PFSK-1 (cell line): Measurements from ENCODE around the gene DGCR2.

Experiments used
- FOXP2 ChIP-seq: optimal IDR thresholded peaks from 2 replicates; pipeline ENCODE3; 2011; ENCODE audit warnings: borderline replicate concordance, control low read depth, inconsistent platforms; ENCODE audit not compliant: insufficient read depth; ENCODE audit errors: extremely low read length, extremely low read depth
- POLR2AphosphoS5 ChIP-seq: IDR thresholded peaks from 2 replicates; pipeline ENCODE4 v1.6.1; 2012; ENCODE audit warnings: low read depth, mild to moderate bottlenecking, control low read depth, low read length, moderate library complexity
- SIN3A ChIP-seq: IDR thresholded peaks from 2 replicates; pipeline ENCODE4 v1.6.1; 2012; ENCODE audit warnings: mild to moderate bottlenecking, low read length, moderate library complexity, borderline replicate concordance; ENCODE audit not compliant: insufficient read depth
- TAF1 ChIP-seq: IDR thresholded peaks from 2 replicates; pipeline ENCODE4 v1.6.1; 2012; ENCODE audit warnings: low read length, control low read depth, borderline replicate concordance; ENCODE audit not compliant: insufficient read depth
- TF ChIP-seq, protein P1 (sequence below), 2 experiments: IDR thresholded peaks; 2 replicates each; pipeline versions ENCODE4 v1.6.1 to v1.8.0; 2011 to 2012; ENCODE audit warnings: low read depth in 2 of 2, low read length in 2 of 2, control low read depth in 1 of 2, inconsistent platforms in 1 of 2, mild to moderate bottlenecking in 1 of 2, moderate library complexity in 1 of 2; ENCODE audit not compliant: insufficient read depth in 1 of 2

Gene DGCR2

DNA sequence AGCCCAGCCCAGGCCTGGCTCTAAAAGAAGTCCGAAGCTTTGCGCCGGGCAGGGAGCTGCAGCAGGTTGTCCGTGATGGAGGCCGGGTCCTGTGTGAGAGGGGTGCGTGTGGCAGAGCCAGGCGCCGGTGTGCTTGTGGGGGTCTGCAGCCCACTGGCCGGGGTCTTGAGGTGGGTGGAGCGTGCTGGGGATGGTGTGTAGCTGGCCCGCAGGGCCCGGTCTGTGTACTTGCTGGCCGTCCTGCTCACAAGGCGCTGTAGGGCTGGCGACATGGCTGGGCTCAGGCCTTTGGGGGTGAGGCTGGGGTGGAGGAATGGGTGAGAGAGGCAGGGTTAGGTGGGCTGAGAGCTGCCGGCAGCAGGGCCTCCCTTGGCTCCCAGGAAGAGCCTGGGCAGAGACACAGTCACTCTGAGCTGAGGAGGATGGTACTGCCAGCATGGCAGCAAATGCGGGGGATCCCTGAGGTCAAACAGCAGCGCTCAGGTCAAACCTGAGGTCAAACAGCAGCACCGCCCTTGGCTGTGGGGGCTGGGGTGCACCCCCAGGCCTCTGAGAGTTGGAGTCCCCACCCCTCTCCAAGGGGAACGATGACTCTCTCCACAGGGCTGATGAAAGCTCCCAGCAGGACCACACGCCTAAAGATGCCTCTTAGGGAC lies 12.1 kb upstream of the DGCR2 start:
- no peak for TF ChIP-seq SIN3A

DNA sequence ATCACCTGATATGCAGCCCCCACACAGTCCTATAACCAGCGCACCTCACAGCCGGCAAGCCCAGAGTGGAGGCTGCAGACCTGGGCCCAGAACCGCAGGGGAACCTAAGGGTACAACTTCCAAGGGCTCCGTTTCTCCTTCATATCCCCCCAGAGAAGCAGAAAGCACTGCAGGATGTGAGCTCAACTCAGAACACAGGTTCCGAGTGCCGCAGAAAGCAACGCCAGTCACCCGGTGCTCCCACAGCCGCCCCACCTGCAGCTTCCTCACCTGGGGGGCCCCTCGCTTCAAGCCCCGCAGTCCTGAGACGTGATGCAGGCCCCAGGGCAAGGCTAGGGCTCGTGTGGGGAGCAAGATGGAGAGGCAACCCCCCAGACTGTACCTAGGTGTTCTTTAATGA lies 11.3 kb upstream of the DGCR2 start:
- TF ChIP-seq SIN3A (no peak), FOXP2 (no peak), POLR2AphosphoS5 (no peak), TAF1 (no peak)
- TF ChIP-seq, protein P1, sequence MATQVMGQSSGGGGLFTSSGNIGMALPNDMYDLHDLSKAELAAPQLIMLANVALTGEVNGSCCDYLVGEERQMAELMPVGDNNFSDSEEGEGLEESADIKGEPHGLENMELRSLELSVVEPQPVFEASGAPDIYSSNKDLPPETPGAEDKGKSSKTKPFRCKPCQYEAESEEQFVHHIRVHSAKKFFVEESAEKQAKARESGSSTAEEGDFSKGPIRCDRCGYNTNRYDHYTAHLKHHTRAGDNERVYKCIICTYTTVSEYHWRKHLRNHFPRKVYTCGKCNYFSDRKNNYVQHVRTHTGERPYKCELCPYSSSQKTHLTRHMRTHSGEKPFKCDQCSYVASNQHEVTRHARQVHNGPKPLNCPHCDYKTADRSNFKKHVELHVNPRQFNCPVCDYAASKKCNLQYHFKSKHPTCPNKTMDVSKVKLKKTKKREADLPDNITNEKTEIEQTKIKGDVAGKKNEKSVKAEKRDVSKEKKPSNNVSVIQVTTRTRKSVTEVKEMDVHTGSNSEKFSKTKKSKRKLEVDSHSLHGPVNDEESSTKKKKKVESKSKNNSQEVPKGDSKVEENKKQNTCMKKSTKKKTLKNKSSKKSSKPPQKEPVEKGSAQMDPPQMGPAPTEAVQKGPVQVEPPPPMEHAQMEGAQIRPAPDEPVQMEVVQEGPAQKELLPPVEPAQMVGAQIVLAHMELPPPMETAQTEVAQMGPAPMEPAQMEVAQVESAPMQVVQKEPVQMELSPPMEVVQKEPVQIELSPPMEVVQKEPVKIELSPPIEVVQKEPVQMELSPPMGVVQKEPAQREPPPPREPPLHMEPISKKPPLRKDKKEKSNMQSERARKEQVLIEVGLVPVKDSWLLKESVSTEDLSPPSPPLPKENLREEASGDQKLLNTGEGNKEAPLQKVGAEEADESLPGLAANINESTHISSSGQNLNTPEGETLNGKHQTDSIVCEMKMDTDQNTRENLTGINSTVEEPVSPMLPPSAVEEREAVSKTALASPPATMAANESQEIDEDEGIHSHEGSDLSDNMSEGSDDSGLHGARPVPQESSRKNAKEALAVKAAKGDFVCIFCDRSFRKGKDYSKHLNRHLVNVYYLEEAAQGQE (IDR thresholded peaks at IDR 0.05; ENCODE audit: insufficient read depth in 1 of 2, low read depth in 2 of 2, low read length in 2 of 2): no peak

DNA sequence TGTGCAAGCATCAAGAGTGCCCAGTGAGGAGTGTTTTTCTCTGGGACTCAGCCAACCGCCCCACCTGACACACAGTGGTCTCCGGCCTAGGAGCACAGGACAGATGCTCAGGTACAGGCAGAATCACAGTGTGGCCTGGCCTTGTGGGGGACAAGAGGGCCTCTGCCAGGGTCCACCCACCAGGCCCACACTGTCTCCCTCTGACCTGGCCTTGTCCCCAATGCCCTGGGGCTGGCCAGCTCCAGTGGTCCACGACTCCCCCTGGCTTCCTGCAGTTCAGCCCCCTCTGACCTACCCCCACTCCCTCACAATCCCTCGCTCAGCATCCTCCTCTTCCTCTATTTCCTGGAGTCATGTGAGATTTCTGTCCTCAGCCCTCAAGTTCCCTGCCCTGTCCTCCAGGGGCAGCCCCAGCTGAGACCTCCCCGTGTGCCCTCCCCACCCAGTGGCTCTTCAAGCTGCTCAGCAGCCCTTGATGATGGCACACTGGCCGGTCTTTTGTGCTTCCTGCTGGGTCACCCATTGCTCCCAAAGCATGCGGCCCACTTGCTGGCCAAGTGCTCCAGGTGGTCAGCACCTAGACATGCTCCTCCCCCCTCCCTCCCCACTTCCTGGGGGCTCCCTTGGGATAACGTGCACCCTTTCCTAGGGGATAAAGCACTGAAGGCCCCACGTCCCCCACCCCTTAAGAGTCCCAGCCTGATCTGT lies 10.6 kb upstream of the DGCR2 start:
- no peak for TF ChIP-seq POLR2AphosphoS5
- TF ChIP-seq TAF1: no peak
- no peak for TF ChIP-seq SIN3A
- TF ChIP-seq, protein P1 (IDR thresholded peaks at IDR 0.05; ENCODE audit: insufficient read depth in 1 of 2, low read depth in 2 of 2, low read length in 2 of 2): no peak
- no peak for TF ChIP-seq FOXP2

DNA sequence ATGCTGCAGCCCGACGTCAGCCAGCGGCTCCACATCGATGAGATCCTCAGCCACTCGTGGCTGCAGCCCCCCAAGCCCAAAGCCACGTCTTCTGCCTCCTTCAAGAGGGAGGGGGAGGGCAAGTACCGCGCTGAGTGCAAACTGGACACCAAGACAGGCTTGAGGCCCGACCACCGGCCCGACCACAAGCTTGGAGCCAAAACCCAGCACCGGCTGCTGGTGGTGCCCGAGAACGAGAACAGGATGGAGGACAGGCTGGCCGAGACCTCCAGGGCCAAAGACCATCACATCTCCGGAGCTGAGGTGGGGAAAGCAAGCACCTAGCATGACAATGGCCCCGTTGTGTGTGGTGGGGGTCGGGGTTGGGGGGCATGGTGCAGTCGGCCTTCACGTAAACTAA lies 9.9 kb upstream of the DGCR2 start:
- TF ChIP-seq FOXP2: no peak
- TF ChIP-seq TAF1: no peak
- no peak for TF ChIP-seq POLR2AphosphoS5
- TF ChIP-seq, protein P1 (IDR thresholded peaks at IDR 0.05; ENCODE audit: insufficient read depth in 1 of 2, low read depth in 2 of 2, low read length in 2 of 2): no peak
- TF ChIP-seq SIN3A: no peak

DNA sequence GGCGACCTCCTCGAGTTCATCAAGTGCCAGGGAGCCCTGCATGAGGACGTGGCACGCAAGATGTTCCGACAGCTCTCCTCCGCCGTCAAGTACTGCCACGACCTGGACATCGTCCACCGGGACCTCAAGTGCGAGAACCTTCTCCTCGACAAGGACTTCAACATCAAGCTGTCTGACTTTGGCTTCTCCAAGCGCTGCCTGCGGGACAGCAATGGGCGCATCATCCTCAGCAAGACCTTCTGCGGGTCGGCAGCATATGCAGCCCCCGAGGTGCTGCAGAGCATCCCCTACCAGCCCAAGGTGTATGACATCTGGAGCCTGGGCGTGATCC lies 9.4 kb upstream of the DGCR2 start:
- TF ChIP-seq, protein P1 (IDR thresholded peaks at IDR 0.05; ENCODE audit: insufficient read depth in 1 of 2, low read depth in 2 of 2, low read length in 2 of 2): no peak
- TF ChIP-seq TAF1 (no peak), FOXP2 (no peak), SIN3A (no peak), POLR2AphosphoS5 (no peak)
